ENCODE measurements around the gene ASTN1. TPM values are rescaled to one million over a fixed set of nuclear protein-coding genes. Genes with fewer than 3 reads are reported as not detected.
A peak's percentile ranks its signal among the peaks of the same experiment; 100 is the strongest.

The ASTN1 gene
- not detected for total RNA-seq (2021; fragmentation: NEBNext Ultra II Directional; extraction: Animal tissue kit (Norgen Biotek cat#: 25700))
- long read RNA-seq = 0 reads

GRCh38 chr1:177164380-177165068 lies at the start of gene ASTN1:
Gene ASTN1 (minus strand): TSS chr1:177164712. CDS start chr1:177164676, 36 bp downstream.
- DNase-seq = no peak
- Mint-ChIP-seq H3K27ac (no peak within 1 kb of the TSS), H3K4me1 (ENCODE audit: low read depth) (no peaks in the 10 kb centered on the region), H3K27me3 (ENCODE audit: insufficient read depth) (peaks cover 6% of the 10 kb centered on the region; the same call in 1 of the 2 replicates), H3K4me3 (peak within 1 kb of the TSS; percentile 46), H3K36me3 (ENCODE audit: low read depth) (no peaks in the 10 kb centered on the region), H3K9me3 (no peaks in the 10 kb centered on the region)
- TF ChIP-seq CTCF (IDR thresholded peaks at IDR 0.05) = no peak

GRCh38 chr1:177211231-177211630 lies 46.7 kb upstream of the ASTN1 start:
- H3K4me3 Mint-ChIP-seq = no peak overlapping the region
- no peak overlapping the region for H3K27ac Mint-ChIP-seq
- H3K36me3 Mint-ChIP-seq (ENCODE audit: low read depth) = no peaks in the 10 kb centered on the region
- peaks cover 41% of the 10 kb centered on the region for H3K4me1 Mint-ChIP-seq (ENCODE audit: low read depth)
- no peak for DNase-seq
- H3K9me3 Mint-ChIP-seq = no peaks in the 10 kb centered on the region; the same call in 1 of the 2 replicates
- peaks cover 4% of the 10 kb centered on the region; the same call in 1 of the 2 replicates for H3K27me3 Mint-ChIP-seq (ENCODE audit: insufficient read depth)
- no peak for TF ChIP-seq CTCF (IDR thresholded peaks at IDR 0.05)

GRCh38 chr1:177210071-177210470 lies 45.6 kb upstream of the ASTN1 start:
- peaks cover 41% of the 10 kb centered on the region for H3K4me1 Mint-ChIP-seq (ENCODE audit: low read depth)
- no peak for DNase-seq
- no peaks in the 10 kb centered on the region; the same call in 1 of the 2 replicates for H3K9me3 Mint-ChIP-seq
- H3K4me3 Mint-ChIP-seq = no peak overlapping the region
- H3K36me3 Mint-ChIP-seq (ENCODE audit: low read depth) = no peaks in the 10 kb centered on the region
- H3K27ac Mint-ChIP-seq = no peak overlapping the region; the same call in 1 of the 2 replicates
- peaks cover 4% of the 10 kb centered on the region; the same call in 1 of the 2 replicates for H3K27me3 Mint-ChIP-seq (ENCODE audit: insufficient read depth)
- no peak for TF ChIP-seq CTCF (IDR thresholded peaks at IDR 0.05)

- TF ChIP-seq CTCF (IDR thresholded peaks at IDR 0.05) = no peak
- peak; percentile 100 for DNase-seq
- Mint-ChIP-seq H3K4me1 (ENCODE audit: low read depth) (peaks cover 41% of the 10 kb centered on the region), H3K27ac (peak overlapping the region; percentile 62), H3K36me3 (ENCODE audit: low read depth) (no peaks in the 10 kb centered on the region), H3K27me3 (ENCODE audit: insufficient read depth) (peaks cover 4% of the 10 kb centered on the region; the same call in 1 of the 2 replicates), H3K4me3 (peak overlapping the region; percentile 72; the same call in 1 of the 2 replicates), H3K9me3 (no peaks in the 10 kb centered on the region; the same call in 1 of the 2 replicates)
Measured at GRCh38 chr1:177209357-177209756, 44.8 kb upstream of the ASTN1 start.

GRCh38 chr1:177208920-177209319 lies 44.4 kb upstream of the ASTN1 start:
- H3K27me3 Mint-ChIP-seq (ENCODE audit: insufficient read depth) = peaks cover under 1% of the 10 kb centered on the region; the same call in 1 of the 2 replicates
- H3K4me3 Mint-ChIP-seq = no peak overlapping the region
- H3K36me3 Mint-ChIP-seq (ENCODE audit: low read depth) = no peaks in the 10 kb centered on the region
- peaks cover 41% of the 10 kb centered on the region for H3K4me1 Mint-ChIP-seq (ENCODE audit: low read depth)
- no peaks in the 10 kb centered on the region; the same call in 1 of the 2 replicates for H3K9me3 Mint-ChIP-seq
- H3K27ac Mint-ChIP-seq = peak overlapping the region; percentile 62
- no peak for TF ChIP-seq CTCF (IDR thresholded peaks at IDR 0.05)
- DNase-seq = no peak

All from HFFc6 (cell line).